ENCODE data around the gene BCAR3.

Gene BCAR3

DNA sequence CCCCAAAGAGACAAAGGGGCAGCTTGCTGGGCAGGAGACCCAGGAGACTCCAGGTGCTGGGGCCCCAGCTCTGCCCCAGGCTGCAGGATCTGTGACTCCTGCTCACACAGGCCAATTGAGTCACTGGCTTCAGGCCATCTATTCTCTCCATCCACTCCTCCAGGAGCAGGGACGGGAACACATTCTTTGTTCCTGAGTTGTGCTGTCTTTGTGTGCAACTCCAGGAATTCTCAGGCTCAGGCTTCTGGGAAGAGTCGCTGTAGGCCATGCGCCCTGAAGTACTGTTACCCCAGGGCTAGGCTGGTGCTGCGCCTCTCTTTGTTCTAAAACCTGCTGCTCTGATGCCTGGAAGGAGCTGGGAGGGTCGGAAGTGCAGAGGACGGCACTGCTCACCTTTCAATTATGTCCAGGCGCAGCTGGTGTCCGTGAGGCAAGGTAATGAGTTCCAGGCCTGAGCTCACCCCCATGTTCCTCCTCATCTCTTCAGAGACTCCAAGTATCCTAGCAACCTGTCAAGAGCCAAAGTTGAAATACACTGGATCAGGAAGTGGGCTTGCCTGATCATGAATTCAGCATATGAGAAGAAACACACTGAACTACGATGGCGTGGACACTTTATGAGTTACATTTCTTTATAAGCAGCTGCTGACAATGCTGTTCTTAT is 105.9 kb downstream of the BCAR3 start:
- peaks cover 92% of the 10 kb centered on the region for H3K36me3 ChIP-seq (ENCODE audit: control insufficient read depth, insufficient read depth, low read length)

DNA sequence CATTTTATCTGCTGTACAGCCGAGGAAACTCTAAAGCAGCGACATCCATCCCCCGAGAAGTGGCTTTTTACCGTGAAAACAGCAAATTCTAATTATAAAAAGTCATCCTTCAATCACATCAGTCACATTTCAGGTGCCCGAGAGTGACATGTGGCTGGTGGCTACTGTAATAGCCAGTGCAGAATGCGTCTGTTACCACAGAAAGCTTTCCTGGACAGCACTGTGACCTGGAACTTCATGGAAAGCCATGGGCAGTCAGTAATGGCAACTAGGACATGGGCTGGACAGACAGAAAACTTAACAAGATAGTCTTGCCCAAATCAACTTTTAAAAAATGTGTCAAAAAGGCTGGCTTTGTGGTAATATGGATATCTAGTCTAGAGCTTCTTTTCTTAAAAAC is 106.6 kb downstream of the BCAR3 start:
- Histone ChIP-seq H3K9me3 (ENCODE audit: control insufficient read depth, low read length) (no peaks in the 10 kb centered on the region), H3K27ac (ENCODE audit: low read depth, low read length, severe bottlenecking) (peak overlapping the region; percentile 63), H3K36me3 (ENCODE audit: control insufficient read depth, insufficient read depth, low read length) (peaks cover 97% of the 10 kb centered on the region), H3K4me1 (ENCODE audit: control insufficient read depth, insufficient read depth, low read length, poor library complexity, severe bottlenecking) (peaks cover 31% of the 10 kb centered on the region), H3K4me3 (ENCODE audit: extremely low read depth, insufficient read depth, low read length, poor library complexity, severe bottlenecking) (no peak overlapping the region)
- 92 to 96% methylated on average over 5 to 6 of the region's 6 CpGs for WGBS, 2 experiments (ENCODE audit: insufficient coverage in 2 of 2)

More for the DNA sequence above, 105.9 kb downstream of the BCAR3 start:
- Histone ChIP-seq H3K4me1 (ENCODE audit: control insufficient read depth, insufficient read depth, low read length, poor library complexity, severe bottlenecking) (peaks cover 38% of the 10 kb centered on the region), H3K9me3 (ENCODE audit: control insufficient read depth, low read length) (no peaks in the 10 kb centered on the region), H3K4me3 (ENCODE audit: extremely low read depth, insufficient read depth, low read length, poor library complexity, severe bottlenecking) (no peak overlapping the region), H3K27ac (ENCODE audit: low read depth, low read length, severe bottlenecking) (peak overlapping the region; percentile 63)
- 88 to 94% methylated on average over 4 to 9 of the region's 10 CpGs for WGBS, 2 experiments (ENCODE audit: insufficient coverage in 2 of 2)

DNA sequence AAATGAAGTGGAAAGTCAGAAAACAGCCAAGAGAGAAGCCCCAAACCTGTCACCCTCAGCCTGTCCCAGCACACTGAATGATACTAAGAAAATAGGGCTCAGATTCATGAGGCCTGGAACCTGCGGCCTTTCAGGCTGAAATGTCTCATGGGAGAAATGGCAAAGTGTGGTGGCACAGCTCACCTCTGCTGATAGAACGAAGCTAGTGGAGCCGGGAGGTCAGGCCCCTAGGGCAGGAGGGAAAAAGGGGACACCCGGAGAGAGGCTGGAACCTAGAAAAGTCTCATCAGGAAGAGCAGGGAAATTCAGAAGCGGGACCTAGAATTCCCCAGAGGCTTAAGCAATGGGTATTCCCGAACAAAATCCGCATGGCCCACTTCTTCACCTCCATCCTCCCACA is 107.1 kb downstream of the BCAR3 start:
- no peak overlapping the region for H3K27ac ChIP-seq (ENCODE audit: low read depth, low read length, severe bottlenecking)
- H3K4me1 ChIP-seq (ENCODE audit: control insufficient read depth, insufficient read depth, low read length, poor library complexity, severe bottlenecking): peaks cover 26% of the 10 kb centered on the region
- no peak overlapping the region for H3K4me3 ChIP-seq (ENCODE audit: extremely low read depth, insufficient read depth, low read length, poor library complexity, severe bottlenecking)
- peaks cover 98% of the 10 kb centered on the region for H3K36me3 ChIP-seq (ENCODE audit: control insufficient read depth, insufficient read depth, low read length)
- 88 to 91% methylated on average over 5 to 6 of the region's 7 CpGs for WGBS, 2 experiments (ENCODE audit: insufficient coverage in 2 of 2)
- no peaks in the 10 kb centered on the region for H3K9me3 ChIP-seq (ENCODE audit: control insufficient read depth, low read length)

- WGBS, 2 experiments (ENCODE audit: insufficient coverage in 2 of 2): 83 to 100% methylated on average over 1 of the region's 1 CpG
- no peak overlapping the region for H3K4me3 ChIP-seq (ENCODE audit: extremely low read depth, insufficient read depth, low read length, poor library complexity, severe bottlenecking)
- no peaks in the 10 kb centered on the region for H3K9me3 ChIP-seq (ENCODE audit: control insufficient read depth, low read length)
- peaks cover 21% of the 10 kb centered on the region for H3K4me1 ChIP-seq (ENCODE audit: control insufficient read depth, insufficient read depth, low read length, poor library complexity, severe bottlenecking)
- no peak overlapping the region for H3K27ac ChIP-seq (ENCODE audit: low read depth, low read length, severe bottlenecking)
- peaks cover 98% of the 10 kb centered on the region for H3K36me3 ChIP-seq (ENCODE audit: control insufficient read depth, insufficient read depth, low read length)
These were observed 107.6 kb downstream of the BCAR3 start for GRCh38 chr1:93573940-93574469.

GRCh38 chr1:93571623-93572310 is 109.9 kb downstream of the BCAR3 start:
- peaks cover 92% of the 10 kb centered on the region for H3K36me3 ChIP-seq (ENCODE audit: control insufficient read depth, insufficient read depth, low read length)
- H3K9me3 ChIP-seq (ENCODE audit: control insufficient read depth, low read length): no peaks in the 10 kb centered on the region
- peaks cover 26% of the 10 kb centered on the region for H3K4me1 ChIP-seq (ENCODE audit: control insufficient read depth, insufficient read depth, low read length, poor library complexity, severe bottlenecking)
- H3K4me3 ChIP-seq (ENCODE audit: extremely low read depth, insufficient read depth, low read length, poor library complexity, severe bottlenecking): no peak overlapping the region
- peak overlapping the region; percentile 36 for H3K27ac ChIP-seq (ENCODE audit: low read depth, low read length, severe bottlenecking)
- 96 to 98% methylated on average over 12 of the region's 12 CpGs for WGBS, 2 experiments (ENCODE audit: insufficient coverage in 2 of 2)

DNA sequence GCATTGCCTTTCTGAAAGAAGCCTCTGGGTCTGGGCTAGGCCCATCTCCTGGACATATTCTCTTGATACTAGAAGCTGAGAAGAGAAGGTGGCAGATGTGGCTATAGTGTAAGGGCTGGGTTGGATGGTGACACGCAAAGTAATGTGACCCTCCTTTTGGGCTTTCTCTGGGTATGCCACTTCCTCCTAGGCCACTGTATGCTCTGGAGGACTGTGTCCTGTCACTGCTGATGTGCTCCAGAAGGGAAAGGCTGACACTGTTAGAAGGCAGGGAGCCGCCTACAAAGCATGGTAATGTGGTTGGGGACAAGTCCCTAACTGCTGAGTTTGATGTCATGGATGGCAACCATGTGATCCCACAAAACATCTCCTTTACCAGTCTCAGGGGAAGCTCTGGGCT is 112.1 kb downstream of the BCAR3 start:
- H3K9me3 ChIP-seq (ENCODE audit: control insufficient read depth, low read length): no peaks in the 10 kb centered on the region
- H3K4me3 ChIP-seq (ENCODE audit: extremely low read depth, insufficient read depth, low read length, poor library complexity, severe bottlenecking): no peak overlapping the region
- WGBS, 2 experiments (ENCODE audit: insufficient coverage in 2 of 2): 83% methylated on average over 1 of the region's 2 CpGs; no CpG with 5 or more reads in 1 of the 2 experiments
- H3K27ac ChIP-seq (ENCODE audit: low read depth, low read length, severe bottlenecking): no peak overlapping the region
- peaks cover 92% of the 10 kb centered on the region for H3K36me3 ChIP-seq (ENCODE audit: control insufficient read depth, insufficient read depth, low read length)
- H3K4me1 ChIP-seq (ENCODE audit: control insufficient read depth, insufficient read depth, low read length, poor library complexity, severe bottlenecking): peaks cover 16% of the 10 kb centered on the region

- Histone ChIP-seq H3K27ac (ENCODE audit: low read depth, low read length, severe bottlenecking) (peak overlapping the region; percentile 80), H3K4me3 (ENCODE audit: extremely low read depth, insufficient read depth, low read length, poor library complexity, severe bottlenecking) (no peak overlapping the region), H3K9me3 (ENCODE audit: control insufficient read depth, low read length) (no peaks in the 10 kb centered on the region), H3K36me3 (ENCODE audit: control insufficient read depth, insufficient read depth, low read length) (peaks cover 90% of the 10 kb centered on the region), H3K4me1 (ENCODE audit: control insufficient read depth, insufficient read depth, low read length, poor library complexity, severe bottlenecking) (peaks cover 16% of the 10 kb centered on the region)
- WGBS, 2 experiments (ENCODE audit: insufficient coverage in 2 of 2): 88 to 90% methylated on average over 11 to 15 of the region's 15 CpGs
These were observed 114.2 kb downstream of the BCAR3 start for GRCh38 chr1:93567255-93567918.

DNA sequence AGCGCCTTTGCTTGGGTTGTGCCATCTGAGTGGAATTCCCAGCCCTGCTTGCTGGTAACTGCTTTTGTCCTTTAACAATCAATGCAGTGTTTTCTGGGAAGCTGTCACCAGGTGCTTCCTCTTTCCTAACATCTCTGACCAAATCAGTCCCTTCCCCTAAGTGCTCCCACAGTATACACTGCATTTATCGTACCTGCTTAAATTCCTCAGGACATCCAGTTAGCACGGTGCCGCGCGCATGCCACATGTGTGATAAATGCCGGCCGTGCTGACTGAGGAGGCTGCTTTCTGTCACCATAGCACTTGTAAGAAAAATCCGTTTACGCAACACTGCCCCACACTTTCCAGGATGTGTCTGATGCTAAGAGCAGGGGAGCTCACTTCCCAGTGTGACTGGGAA is 115.4 kb downstream of the BCAR3 start:
- 96 to 97% methylated on average over 8 of the region's 10 CpGs for WGBS, 2 experiments (ENCODE audit: insufficient coverage in 2 of 2)
- no peak overlapping the region for H3K4me3 ChIP-seq (ENCODE audit: extremely low read depth, insufficient read depth, low read length, poor library complexity, severe bottlenecking)
- H3K4me1 ChIP-seq (ENCODE audit: control insufficient read depth, insufficient read depth, low read length, poor library complexity, severe bottlenecking): peaks cover 16% of the 10 kb centered on the region
- H3K9me3 ChIP-seq (ENCODE audit: control insufficient read depth, low read length): no peaks in the 10 kb centered on the region
- peaks cover 88% of the 10 kb centered on the region for H3K36me3 ChIP-seq (ENCODE audit: control insufficient read depth, insufficient read depth, low read length)
- peak overlapping the region; percentile 80 for H3K27ac ChIP-seq (ENCODE audit: low read depth, low read length, severe bottlenecking)

GRCh38 chr1:93565496-93566206 is 116.0 kb downstream of the BCAR3 start:
- H3K27ac ChIP-seq (ENCODE audit: low read depth, low read length, severe bottlenecking): peak overlapping the region; percentile 80
- no peak overlapping the region for H3K4me3 ChIP-seq (ENCODE audit: extremely low read depth, insufficient read depth, low read length, poor library complexity, severe bottlenecking)
- no peaks in the 10 kb centered on the region for H3K9me3 ChIP-seq (ENCODE audit: control insufficient read depth, low read length)
- H3K36me3 ChIP-seq (ENCODE audit: control insufficient read depth, insufficient read depth, low read length): peaks cover 86% of the 10 kb centered on the region
- WGBS, 2 experiments (ENCODE audit: insufficient coverage in 2 of 2): 100% methylated on average over 1 of the region's 4 CpGs
- H3K4me1 ChIP-seq (ENCODE audit: control insufficient read depth, insufficient read depth, low read length, poor library complexity, severe bottlenecking): peaks cover 16% of the 10 kb centered on the region

GRCh38 chr1:93559695-93560094 is 121.9 kb downstream of the BCAR3 start:
- no peak overlapping the region for H3K4me3 ChIP-seq (ENCODE audit: extremely low read depth, insufficient read depth, low read length, poor library complexity, severe bottlenecking)
- H3K27ac ChIP-seq (ENCODE audit: low read depth, low read length, severe bottlenecking): no peak overlapping the region
- no peaks in the 10 kb centered on the region for H3K9me3 ChIP-seq (ENCODE audit: control insufficient read depth, low read length)
- peaks cover 54% of the 10 kb centered on the region for H3K36me3 ChIP-seq (ENCODE audit: control insufficient read depth, insufficient read depth, low read length)
- peaks cover 6% of the 10 kb centered on the region for H3K4me1 ChIP-seq (ENCODE audit: control insufficient read depth, insufficient read depth, low read length, poor library complexity, severe bottlenecking)

Data from mesodermal cell (in vitro differentiated cells).